ENCODE results near the gene ILDR2.

Gene ILDR2

DNA sequence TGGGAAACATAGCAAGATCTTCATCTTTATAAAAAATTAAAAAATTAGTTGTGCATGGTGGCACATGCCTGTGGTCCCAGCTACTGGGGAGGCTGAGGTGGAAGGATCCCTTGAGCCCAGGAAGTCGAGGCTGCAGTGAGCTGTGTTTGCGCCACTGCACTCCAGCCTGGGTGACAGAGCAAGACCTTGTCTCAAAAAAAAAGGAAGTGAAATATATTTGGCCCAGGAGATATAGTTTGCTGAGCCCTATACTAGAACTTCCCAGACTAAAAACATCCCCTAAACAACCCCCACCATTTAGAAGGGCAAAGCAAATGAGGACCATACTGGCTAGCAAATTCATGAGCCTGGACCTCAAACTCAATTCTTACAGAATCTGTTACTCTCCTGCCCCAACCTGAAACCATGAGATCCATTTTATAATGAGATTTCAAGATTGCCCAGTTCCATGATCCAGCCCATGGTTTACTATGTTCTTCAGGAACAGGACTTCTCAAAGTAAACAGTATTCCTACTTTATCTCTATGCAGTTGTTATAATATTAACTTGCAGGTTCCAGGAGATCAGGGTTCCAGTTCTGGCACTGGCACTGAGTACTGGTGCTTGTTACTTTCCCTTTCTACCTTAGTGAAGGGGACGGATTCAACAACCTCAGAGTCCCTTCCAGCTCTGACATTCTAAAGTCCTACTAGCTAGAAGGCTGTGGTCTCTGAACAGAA is 50.4 kb downstream of the ILDR2 start:
- DNase-seq (ENCODE audit: low spot score): no peak

DNA sequence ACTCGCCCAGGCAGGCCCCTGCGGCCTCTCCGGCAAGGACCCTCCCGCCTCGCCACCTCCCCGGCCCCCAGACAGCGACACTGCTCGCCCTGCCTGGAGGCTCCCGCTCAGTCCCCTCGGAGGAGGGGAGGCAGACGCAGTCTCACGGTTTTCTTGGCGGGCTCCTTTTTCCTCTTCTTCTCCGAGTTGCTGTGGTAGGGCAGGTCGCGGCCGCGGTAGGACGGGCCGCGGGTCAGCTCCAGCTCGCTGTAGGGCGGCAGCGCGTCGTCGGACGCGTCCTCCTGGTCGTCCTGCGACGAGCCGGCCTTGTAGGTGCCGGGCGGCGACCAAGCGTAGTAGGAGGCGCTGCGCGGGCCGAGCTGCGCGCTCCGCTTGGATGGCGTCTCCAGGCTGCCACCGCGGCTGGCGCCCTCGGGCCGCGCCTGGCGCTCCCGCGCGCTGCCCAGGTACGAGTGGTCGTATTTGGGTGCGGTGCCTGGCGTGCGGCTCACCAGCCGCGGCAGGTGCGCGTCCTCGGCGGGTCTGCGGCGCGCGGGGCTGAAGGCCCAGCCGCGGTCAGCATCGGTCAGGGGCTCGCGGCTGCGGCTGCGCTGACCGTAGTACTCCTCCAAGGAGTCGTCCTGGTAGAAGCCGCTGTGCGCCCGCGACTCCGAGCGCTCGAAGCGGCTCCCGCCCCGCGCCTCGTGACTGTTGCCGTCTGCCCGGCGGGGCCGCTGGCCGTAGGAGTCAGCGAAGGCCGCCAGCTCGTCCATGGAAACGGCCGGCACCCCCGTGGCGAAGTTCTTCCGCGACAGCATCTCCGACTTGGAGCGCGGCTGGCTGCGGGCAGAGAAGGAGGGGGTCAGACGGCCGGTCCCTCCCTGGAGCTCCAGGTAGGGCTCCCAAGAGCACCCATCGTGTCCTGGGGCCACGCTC is 54.5 kb downstream of the ILDR2 start:
- no peak for DNase-seq (ENCODE audit: low spot score)

DNA sequence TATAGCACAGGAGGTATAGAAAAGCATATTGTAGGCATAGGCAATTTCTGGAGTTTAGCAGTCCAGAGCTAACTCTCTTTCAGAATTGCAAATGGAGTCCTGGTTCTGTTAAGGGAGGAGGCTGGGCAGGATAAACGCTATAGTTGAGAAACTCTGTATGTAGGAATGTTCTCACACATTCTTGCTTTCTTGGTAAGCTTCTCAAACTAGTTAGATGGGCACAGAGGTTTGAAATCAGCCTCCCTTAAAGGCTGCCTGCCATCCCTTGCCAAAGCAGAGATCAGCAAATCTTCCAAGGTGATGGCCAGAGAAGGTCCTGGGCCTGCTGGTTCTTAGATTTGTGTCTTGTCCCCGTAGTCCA is 56.4 kb downstream of the ILDR2 start:
- no peak for DNase-seq (ENCODE audit: low spot score)

DNA sequence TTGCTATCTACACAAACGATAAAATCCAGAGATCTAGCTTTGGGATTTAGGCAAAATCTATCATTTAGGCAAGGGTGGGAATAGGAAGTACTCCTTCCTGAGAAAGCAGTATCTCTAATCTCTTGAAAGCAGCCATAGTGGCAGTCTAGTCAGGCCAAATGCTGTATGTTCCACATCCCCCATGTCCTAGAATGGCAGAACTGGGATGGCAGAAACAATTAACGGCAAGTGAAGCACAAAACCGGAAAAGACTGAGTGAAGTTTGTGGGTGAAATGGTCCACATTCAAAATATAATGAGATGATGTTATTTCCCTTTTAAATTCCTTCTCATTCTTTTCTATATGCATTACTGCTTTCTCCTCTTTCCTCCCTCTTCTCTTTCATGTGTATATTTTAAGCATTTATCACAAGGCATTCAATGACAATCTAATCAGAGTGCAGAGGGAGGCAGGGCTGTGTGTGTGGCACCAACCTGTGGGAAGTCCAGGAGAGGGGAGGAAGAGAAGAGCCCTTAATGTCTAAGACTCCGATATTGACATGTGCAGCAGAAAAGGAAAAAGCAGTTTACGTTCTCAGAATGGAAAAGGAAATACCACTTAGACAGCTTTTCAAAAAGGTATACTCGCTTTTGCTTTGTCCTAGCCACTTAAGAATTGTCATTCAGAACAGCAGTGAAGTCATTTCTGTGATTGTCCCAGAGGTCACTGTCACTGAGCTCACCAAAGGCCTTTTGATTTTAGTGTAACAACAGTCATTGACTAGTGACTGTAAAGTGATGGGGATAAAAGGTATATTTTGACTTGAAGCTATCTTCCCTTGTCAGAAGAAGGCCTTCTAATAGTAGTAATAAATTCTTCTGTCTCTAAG is 57.0 kb downstream of the ILDR2 start:
- DNase-seq (ENCODE audit: low spot score): no peak

DNA sequence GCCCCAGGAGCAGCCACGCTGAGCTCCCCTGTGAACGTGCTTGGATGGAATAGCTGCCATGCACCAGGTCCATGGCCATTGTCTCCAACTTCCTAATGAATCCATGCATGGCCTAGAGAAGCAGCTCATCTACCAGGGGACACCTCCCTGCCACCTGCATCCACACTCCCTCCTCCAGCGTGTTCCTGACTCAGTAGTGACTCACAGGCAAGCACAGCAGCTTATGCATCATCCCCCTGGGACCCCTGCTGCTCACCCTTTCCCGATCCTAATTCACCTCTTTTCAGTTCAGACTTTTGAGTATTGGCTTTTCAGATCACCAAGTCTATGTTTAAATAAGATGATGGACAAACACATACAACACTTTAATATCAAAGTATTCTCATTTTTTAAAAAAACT is 59.4 kb downstream of the ILDR2 start:
- no peak for DNase-seq (ENCODE audit: low spot score)

DNA sequence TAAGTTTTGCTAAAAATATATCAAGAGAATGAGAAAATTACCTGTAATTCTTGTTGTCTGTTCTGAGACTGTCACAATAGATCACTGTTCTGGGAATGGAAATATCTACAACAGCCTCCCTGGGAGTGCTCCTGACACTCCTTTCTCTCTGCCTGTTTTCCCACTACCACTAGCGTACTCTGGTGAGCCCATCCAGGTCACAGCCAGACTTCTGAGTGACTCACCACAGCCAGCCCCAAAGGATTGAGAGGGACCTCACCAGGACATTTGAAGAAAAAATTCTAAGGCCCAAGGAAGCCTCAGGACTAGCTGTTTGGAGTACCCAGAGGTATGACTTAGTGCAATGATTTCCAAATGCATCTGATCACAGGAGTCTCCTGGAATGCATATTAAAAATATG is 60.3 kb downstream of the ILDR2 start:
- no peak for DNase-seq (ENCODE audit: low spot score)

DNA sequence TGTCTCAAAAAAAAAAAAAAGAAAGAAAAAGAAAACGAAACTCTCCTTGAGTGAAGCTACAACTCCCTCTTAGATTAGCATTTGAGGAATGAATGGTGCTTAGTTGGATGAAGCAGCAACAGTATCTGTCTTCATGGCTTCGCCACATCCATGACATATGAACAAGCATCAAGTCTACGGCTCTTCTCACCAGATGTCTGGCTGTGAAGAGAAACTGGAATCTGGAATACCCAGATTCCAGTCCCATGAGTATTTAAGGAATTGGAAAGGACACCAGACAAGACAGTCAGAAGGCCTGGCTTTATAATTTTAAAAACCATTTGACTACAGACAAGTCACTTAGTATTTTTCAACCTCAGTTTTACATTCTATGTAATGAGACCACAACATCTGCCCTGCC is 61.2 kb downstream of the ILDR2 start:
- DNase-seq (ENCODE audit: low spot score): no peak

DNA sequence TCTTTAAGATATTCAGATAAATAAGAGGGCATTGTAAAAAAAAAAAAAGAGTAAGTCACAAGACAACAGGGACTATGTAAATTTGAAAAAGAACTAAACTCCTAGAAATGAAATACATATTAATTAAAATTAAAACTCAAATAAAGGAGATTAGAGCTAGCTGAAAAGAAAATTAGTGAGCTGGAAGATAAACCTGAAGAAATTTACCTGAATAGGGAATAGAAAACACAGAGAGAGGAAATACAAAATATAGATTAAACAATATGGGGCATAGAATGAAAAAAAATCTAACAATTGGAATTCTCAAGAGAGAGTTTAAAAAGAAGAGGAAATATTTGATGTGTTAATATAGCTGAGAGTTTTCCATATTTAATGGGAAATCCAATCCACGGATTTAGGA is 63.7 kb downstream of the ILDR2 start:
- DNase-seq (ENCODE audit: low spot score): no peak

DNA sequence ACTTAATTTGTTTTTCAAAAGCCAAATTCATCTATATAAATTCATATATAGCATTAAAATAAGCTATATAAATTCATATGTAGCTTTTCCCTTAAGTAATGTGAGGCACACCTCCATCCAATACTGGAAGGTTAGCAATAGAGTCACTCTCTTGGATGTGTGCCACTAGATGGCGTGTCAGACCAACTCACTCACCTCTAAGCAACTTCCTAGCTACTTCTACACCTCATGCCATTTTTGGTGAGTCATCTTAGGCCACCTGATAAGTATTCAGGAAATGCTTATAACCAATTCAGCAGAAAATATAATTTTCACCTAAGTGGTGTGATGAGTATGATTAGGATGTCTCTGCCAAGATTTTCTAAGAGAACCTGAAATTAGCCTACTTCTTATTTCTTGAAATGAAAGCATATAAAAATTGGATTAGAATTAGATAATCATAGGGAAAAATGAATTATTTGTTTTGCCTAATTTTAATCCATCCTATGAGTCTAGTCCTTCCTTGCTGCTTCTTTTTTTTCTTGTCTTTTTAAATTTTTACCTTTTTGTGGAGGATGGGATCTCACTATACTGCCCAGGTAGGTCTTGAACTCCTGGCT is 64.8 kb downstream of the ILDR2 start:
- peak; percentile 90 for DNase-seq (ENCODE audit: low spot score)

DNA sequence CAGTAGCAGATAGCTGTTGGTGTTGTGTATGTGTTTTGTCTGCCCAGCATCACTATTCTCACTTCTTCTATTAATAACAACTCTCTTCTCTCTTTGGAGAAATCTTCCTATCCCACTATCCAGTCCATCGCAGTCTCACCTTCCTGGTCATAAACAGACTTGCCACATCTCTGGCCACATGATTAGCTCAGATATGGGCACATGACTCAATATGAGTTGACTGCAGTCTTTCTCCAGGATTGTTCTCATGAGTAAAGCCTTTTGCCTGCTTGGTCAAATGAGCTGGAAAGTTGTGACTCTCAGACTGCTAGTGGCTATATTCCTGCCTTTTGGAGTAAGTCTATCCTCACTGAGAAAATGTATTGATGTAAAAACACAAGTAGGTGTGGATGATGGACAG is 66.4 kb downstream of the ILDR2 start:
- DNase-seq (ENCODE audit: low spot score): no peak

DNA sequence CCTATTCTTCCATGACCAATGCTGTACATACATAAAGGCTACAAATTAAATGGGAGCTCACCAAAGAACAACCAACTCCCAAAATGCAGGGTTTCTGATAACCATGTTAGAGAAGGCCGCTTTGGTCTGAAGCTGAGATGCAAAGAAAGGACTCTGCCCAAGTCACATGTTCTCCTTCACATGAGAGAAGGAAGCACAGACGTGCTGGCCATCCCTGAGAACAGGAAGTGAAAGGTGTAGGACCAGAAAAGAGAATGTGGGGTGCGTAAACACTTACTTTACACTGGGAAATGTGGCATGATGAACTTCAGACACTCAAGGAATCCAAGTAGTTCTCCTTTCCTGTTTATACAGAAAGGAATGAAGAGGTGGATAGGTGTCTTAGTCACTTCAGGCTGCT is 67.6 kb downstream of the ILDR2 start:
- no peak for DNase-seq (ENCODE audit: low spot score)

DNA sequence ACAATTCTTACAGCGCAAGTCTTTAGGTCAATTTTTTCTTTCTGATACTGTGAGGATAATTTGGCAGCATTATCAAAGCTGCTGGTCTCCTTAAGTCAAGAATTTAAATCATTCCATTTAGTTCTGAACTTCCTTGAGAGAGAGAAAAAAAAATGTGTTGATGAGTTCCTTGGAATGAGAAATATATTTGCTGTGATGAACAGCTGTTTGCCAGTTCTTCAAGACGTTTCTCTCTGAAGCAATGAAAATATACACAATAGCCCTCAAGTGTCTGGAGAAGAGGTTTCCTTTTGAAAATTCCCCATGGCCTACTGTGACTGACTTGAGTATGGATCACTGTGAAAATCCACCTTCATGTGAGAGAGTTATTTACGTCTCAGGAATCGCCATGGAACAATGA is 68.3 kb downstream of the ILDR2 start:
- DNase-seq (ENCODE audit: low spot score): no peak

DNA sequence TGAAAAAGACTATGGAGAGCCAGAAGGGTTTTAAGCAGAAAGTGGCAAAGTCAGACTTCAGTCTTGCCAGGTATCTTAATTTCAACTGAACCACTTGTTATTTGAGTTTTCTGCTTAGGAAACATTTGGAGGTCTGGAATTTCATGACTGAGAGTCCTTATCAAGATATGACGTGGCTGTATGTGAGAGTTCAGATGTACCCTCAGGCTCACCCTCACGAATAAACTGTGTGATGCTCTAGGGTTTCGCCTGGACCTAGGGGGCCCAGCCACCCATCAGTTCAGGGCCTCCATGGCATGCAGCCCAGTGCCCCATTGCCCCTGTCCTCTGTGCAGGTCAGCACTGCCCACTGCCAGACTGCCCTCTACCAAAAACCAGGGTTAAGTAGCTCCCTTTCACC is 68.7 kb downstream of the ILDR2 start:
- no peak for DNase-seq (ENCODE audit: low spot score)

DNA sequence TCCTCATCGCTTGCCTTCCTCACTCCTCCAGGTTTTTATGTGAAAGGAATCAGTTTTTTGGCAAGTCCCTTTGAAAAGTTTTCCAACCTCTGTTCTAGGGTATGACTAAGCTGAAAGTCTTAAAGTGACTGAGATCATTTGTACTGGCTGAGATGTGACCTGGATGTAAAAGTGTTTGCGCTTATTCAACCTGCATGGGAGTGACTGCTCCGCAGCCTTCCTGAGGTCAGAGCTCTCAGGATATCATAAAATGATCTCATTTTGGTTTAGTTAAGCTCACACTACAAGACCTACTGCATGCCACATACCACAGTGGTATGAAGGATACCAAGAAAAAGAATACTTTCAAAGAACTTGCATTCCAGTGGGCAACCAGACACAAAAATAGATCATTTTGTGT is 69.4 kb downstream of the ILDR2 start:
- DNase-seq (ENCODE audit: low spot score): peak; percentile 44

DNA sequence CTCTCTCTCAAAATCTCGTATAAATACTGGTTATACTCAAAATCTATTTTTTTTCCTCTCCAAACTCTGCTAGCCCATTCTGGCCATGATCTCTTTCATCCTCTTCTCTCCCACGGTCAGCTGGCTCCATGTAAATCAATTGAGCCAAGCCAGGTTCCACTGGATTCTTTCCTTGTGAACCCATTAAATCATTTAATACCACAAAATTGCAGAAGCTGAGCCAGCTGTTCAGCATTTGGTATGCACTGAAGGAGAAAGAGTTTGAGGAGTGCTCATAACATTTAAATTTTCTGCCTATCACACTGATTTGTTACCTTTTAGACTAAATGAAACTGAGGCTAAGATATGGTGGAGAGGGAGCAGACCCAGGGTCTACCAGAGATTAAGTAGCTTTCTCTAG is 70.2 kb downstream of the ILDR2 start:
- DNase-seq (ENCODE audit: low spot score): no peak

DNA sequence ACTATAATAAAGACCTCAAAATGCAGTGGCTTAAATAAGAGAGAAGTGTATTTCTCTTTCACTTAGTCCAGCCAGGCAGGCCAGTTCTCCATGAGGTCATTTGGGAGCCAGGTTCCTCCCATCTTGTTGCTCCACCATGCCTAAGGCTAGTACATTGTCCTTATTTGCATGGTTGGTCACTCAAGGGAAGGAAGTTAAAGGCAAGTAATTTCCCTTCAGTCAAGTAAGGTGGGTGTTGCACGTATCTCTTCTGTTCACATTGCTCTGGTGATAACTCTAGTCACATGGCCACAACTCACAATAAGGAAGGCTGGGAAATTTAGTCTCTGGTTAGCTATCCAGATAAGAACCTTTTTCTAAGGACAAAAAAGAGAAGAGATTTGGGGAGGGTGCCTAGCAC is 72.1 kb downstream of the ILDR2 start:
- DNase-seq (ENCODE audit: low spot score): no peak

DNA sequence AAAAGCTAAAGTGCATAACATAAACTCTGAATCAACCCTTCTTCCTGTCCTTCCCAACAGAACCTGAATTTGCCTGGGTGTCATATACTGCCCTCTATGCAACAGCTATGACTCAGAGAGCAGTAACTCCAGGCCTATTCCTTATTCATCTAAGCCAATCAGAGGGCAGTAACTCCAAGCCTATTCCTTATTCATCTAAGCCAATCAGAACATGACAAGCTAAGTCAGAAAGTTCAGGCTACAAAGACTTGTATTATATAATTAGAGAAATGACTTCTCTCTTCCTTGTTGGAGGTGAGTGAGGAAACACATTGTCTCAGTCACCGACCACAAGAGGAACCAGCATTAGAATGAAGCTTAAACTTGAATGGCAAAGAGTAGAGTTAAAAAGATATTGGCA is 73.1 kb downstream of the ILDR2 start:
- DNase-seq (ENCODE audit: low spot score): no peak

DNA sequence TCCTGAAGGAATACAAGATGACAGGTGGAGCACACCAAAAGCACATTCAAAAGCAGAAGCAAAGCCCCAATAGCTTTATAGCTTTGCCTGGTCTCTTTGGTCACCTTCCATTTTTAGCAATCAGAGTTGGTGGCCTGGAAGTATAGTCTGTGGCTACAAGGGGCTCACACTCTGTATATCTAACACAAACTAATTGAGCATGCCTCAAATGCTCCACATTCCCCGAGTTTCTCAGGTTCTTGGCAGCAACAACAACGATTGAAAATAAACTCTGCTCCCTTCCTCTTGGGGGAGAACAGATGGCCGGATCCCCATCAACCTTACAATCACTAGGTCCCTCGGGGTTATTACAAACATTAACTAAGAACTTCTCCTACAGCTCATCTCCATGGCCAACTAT is 74.4 kb downstream of the ILDR2 start:
- no peak for DNase-seq (ENCODE audit: low spot score)

DNA sequence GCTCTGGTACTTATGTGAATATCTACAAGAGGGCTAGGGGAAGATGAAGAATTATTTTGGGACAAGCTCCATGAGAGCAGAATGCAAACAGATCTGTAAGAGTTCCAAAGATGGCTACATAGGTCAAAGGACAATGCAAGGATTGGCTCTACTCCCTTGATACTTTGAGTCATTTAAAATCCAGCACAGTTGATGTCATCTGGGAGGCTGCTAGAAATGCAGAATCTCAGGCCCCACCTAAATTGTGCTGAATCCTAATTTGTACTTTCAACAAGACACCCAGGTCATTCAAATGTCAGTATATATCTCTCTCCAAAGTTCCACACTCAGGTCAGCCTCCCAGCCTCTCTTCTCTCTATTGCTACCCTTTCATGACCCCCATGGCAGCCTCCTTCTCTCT is 75.6 kb downstream of the ILDR2 start:
- DNase-seq (ENCODE audit: low spot score): no peak

DNA sequence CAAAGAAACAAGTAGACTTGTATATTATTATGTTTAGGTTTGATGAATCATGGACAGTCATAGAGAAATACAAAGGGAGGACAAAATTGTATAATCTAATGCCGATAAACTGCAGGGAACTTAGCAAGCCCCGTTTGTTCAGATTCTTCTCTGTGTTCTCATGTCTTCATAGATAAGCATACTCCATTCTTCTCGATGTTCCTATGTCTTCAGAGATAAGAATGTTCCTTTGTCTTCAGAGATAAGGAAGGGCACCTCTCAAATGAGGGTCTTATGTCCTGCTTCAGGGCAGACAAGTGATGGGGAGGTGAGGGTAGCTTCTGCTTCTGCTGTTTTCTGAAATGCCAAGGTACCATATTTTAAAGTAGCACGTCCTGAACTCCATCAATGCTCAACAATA is 79.6 kb downstream of the ILDR2 start:
- DNase-seq (ENCODE audit: low spot score): no peak

DNA sequence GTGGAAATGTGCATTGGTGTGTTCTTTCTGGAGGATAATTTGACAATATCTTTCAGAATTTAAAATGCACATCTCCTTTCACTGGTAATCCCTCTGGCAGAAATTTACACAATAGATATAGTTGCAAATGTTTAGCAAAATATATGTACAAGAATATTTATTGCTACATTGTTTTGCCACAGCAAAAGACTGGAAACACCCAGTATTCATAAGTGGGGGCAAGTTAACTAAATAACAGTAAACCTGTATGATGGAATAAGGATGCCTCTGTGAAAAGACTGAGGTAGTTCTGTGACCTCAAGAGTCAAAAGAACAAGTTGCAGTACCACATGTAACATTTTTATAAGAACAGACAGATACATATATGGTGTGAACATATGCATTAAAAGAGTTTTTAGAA is 85.6 kb downstream of the ILDR2 start:
- DNase-seq (ENCODE audit: low spot score): no peak

DNA sequence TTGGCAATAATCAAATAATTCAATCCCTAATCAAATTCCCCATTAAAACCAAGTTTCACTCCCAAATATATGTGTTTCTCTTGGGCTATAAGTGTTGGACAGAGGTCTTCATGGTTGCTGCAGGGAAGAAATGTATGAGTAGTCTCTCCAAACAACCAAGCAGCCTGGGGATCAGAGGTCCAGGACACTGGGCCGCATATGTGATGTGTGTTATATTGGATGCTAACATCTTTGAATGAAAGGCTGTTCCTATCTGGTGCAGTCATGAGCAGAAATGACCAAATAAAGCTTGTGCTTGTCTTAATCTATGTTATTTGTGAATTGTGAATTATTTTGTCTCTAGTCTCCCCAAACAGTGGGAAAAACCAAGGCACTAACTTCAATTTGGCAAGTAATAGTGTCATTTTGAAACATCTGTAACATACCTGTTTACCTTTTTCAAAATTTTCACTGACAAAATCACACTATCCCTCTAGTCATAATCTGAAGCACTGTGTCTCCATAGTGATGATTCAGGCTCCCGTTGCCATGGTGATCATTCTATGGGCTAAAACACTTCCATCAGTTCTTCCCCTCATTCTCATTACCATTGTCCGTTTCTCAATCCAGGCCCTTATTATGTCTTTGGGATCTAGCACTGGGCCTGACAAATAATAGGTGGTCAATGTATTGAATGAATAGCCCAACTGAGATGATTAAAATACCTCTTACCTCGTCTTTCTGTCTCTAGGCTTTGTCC is 86.8 kb downstream of the ILDR2 start:
- DNase-seq (ENCODE audit: low spot score): no peak

Data from activated CD4-positive, alpha-beta T cell treated with anti-CD3 and anti-CD28 coated beads, Interleukin-2, Interleukin-4, amounts not matched to agents 100 ng/mL and 50 ng/mL, durations not matched to agents 16 hours and 8 hours (primary cell).